IPS-NIHi7 (cell line): Measurements from ENCODE around the gene OR2L8.

ENCODE experiments used
- DNase-seq: peaks from one replicate; pipeline ENCODE4 v3.0.0; 2012; ENCODE audit warnings: mixed read lengths; ENCODE audit errors: extremely low spot score

Gene OR2L8

GRCh38 chr1:247966532-247967204 is 18.0 kb downstream of the OR2L8 start:
- no peak for DNase-seq

DNA sequence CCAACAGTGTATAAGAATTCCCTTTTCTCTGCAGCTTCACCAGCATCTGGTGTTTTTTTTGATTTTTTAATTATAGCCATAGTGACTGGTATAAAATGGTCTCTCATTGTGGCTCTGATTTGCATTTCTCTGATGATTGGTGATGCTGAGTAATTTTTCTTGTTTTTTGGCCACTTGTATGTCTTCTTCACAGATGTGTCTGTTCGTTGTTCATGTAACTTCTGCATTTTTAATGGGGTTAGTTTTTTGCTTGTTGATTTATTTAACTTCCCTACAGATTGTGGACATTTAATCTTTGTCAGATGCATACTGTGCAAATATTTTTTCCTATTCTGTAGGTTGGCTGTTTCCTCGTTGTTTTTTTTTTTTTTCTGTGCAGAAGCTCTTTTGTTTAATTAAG is 44.3 kb downstream of the OR2L8 start:
- no peak for DNase-seq

GRCh38 chr1:247998811-247999210 is 50.2 kb downstream of the OR2L8 start:
- DNase-seq = no peak
